Large intestine (tissue), 3 donors: Measurements from ENCODE around the gene ARFGAP2. TPM values are rescaled to one million over a fixed set of nuclear protein-coding genes. Genes with fewer than 3 reads are reported as not detected.

Experiments used
- DNase-seq, 2 donors: peaks; one replicate each; pipeline versions ENCODE4 v3.0.0 to v3.0.0-alpha.2; 2013
- H3K27ac ChIP-seq: one replicate; pipeline ENCODE4 v1.5.1; 2013; ENCODE audit warnings: low read length
- H3K27me3 ChIP-seq: 2 replicates; pipeline ENCODE4 v1.6.1; 2013; ENCODE audit warnings: low read length; ENCODE audit not compliant: control insufficient read depth, insufficient read depth
- H3K36me3 ChIP-seq: 2 replicates; pipeline ENCODE4 v1.6.1; 2013; ENCODE audit warnings: low read length; ENCODE audit not compliant: control insufficient read depth, insufficient read depth
- H3K4me1 ChIP-seq: one replicate; pipeline ENCODE4 v1.6.1; 2013; ENCODE audit warnings: low read length; ENCODE audit not compliant: control insufficient read depth, insufficient read depth
- H3K4me3 ChIP-seq: one replicate; pipeline ENCODE4 v1.5.1; 2013; ENCODE audit warnings: low read length
- H3K9me3 ChIP-seq: one replicate; pipeline ENCODE4 v1.6.1; 2013; ENCODE audit warnings: mild to moderate bottlenecking, low read depth, low read length, moderate library complexity; ENCODE audit not compliant: control insufficient read depth
- WGBS: methylation state at CpG from one replicate; pipeline ENCODE4 v1.1.5; 2013; ENCODE audit warnings: low lambda C conversion rate; ENCODE audit not compliant: insufficient coverage; 5-methylcytosine and 5-hydroxymethylcytosine counted together
- polyA plus RNA-seq: library from polyadenylated mRNA; unstranded; fragments of 120-200 nt; gene quantifications from one replicate; pipeline ENCODE4 v1.2.1, GENCODE V29; 2013

The ARFGAP2 gene
- polyA plus RNA-seq, 1 donor: 74.8 TPM

DNA sequence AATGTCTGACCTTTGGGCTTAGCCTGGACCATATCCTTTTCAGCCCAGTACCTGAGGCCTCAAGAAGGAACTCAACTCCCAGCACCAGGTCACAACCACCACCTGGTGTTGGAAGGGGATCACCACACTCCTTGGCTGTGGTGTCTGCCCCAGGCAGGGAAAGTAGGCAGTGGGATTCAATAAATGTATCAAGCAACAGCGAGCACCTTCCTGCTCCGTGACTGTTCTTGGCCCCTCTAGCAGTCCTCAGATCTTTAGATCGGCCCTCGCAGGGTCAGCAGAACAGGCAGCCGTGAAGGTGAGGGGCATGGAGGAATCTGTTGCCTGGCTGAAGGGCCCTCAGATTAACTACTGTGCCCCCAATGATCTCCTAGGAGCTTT is 15.9 kb downstream of the ARFGAP2 start:
- peaks cover 66% of the 10 kb centered on the region for H3K36me3 ChIP-seq

DNA sequence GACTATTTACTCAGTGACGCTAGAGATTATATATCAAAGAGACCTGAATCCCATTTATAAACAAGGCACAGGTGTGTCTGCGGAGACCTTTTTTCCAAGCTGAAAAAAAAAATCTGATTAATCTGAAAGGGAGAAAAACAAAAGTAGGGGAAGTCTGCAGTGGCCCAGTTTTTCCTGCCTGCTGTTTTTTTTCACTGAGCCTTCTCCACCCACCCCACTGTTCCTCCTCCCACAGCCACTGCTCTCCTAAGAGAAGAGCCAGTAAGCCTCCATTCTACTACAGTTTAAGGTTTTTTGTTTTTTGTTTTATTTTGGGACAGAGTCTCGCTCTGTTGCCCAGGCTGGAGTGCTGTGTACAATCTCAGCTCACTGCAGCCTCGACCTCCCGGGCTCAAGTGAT is 18.4 kb downstream of the ARFGAP2 start:
- no peak overlapping the region for H3K27ac ChIP-seq
- peaks cover 52% of the 10 kb centered on the region for H3K36me3 ChIP-seq
- 20% methylated on average over 1 of the region's 5 CpGs for WGBS
- peaks cover 2% of the 10 kb centered on the region for H3K4me1 ChIP-seq
- H3K4me3 ChIP-seq: no peak overlapping the region
- no peak for DNase-seq
- H3K9me3 ChIP-seq: peaks cover 3% of the 10 kb centered on the region
- no peaks in the 10 kb centered on the region for H3K27me3 ChIP-seq

More for the DNA sequence above, 15.9 kb downstream of the ARFGAP2 start:
- no peak for DNase-seq
- Histone ChIP-seq H3K9me3 (peaks cover 3% of the 10 kb centered on the region), H3K4me1 (no peaks in the 10 kb centered on the region), H3K27ac (no peak overlapping the region), H3K4me3 (no peak overlapping the region), H3K27me3 (no peaks in the 10 kb centered on the region)
- WGBS: no CpG with 5 or more reads among the region's 5 CpGs

DNA sequence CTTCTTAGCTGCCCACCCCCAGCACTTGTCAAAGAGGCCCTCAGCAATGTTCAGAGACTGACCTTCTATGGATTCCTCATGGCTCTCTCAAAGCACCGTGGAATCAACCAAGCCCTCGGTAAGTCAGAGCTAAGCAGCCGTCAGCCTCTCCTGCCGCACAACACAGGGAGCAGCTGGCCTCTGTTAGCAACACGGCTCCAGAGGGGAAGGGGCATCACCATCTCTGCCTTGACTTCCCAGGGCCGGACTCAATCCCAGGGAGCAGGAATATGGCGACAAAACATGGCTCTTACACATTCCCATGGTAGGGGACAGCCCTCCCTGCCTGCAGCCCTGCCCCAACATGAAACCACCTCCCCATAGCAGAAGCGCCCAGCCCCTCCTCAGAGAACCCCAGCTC is 18.9 kb downstream of the ARFGAP2 start:
- peaks cover 3% of the 10 kb centered on the region for H3K9me3 ChIP-seq
- H3K4me1 ChIP-seq: peaks cover 2% of the 10 kb centered on the region
- no peak overlapping the region for H3K4me3 ChIP-seq
- peaks cover 51% of the 10 kb centered on the region for H3K36me3 ChIP-seq
- no peak for DNase-seq
- no peak overlapping the region for H3K27ac ChIP-seq
- H3K27me3 ChIP-seq: no peaks in the 10 kb centered on the region
- no CpG with 5 or more reads among the region's 8 CpGs for WGBS

DNA sequence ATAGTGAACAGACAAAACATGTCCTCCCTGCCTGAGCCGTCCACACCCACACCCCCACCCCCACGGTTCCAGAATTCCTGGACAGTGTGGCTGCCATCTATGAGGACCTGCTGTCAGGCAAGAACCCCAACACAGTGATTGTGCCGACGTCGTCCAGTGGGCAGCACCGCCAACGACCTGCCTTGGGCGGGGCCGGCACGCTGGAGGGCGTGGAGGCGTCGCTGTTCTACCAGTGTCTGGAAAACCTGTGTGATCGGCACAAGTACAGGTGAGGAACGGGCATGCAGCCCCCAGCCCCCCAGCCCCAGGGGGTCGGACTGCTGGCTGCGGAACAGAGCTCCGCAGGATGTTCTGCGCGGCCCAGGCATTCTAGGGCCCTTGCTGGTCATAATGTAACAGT is 19.7 kb downstream of the ARFGAP2 start:
- no peaks in the 10 kb centered on the region for H3K27me3 ChIP-seq
- H3K36me3 ChIP-seq: peaks cover 42% of the 10 kb centered on the region
- H3K4me3 ChIP-seq: no peak overlapping the region
- H3K27ac ChIP-seq: no peak overlapping the region
- peaks cover 2% of the 10 kb centered on the region for H3K4me1 ChIP-seq
- DNase-seq: no peak
- no CpG with 5 or more reads among the region's 20 CpGs for WGBS
- H3K9me3 ChIP-seq: peaks cover 3% of the 10 kb centered on the region

DNA sequence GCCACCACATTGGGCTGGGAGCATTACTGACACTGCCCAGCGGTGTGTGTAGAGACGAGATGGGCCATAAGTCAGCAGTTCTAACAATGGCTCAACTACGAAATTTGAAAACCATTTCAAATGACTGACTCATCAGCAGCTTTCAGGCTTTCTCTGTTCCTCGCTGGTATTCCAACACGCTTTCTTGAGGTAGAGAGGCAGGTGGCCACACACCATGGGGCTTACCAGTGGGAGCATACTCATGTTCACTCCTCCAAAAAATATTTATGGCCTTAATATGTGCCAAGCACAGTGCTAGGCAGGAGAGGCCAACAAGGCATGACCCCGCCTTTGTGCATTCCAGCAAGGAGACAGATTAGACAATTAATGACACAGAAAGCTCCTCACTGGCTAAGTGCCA is 20.3 kb downstream of the ARFGAP2 start:
- Histone ChIP-seq H3K27me3 (no peaks in the 10 kb centered on the region), H3K4me3 (no peak overlapping the region), H3K27ac (no peak overlapping the region), H3K4me1 (peaks cover 2% of the 10 kb centered on the region), H3K36me3 (peaks cover 37% of the 10 kb centered on the region), H3K9me3 (peaks cover 3% of the 10 kb centered on the region)
- DNase-seq: no peak
- no CpG with 5 or more reads among the region's 6 CpGs for WGBS

DNA sequence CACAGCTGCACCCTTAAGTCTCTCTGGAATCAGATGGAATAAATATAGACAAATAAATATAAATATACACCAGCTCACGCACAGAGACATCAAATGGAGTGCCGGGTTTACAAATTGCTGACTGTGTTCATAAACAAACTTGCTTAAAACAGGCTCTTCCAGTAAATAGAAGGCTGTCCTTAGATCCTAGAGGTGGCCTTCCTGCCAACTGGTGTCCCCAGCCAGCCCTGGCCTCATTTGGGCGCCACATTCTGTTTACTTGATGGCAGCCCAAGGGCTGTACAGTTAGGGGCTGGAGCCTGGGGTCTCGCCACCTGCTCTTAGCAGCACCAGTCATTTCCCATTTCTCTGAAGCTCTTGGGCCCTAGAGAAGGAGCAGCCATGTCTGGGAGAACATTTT is 20.8 kb downstream of the ARFGAP2 start:
- Histone ChIP-seq H3K4me1 (peaks cover 2% of the 10 kb centered on the region), H3K36me3 (peaks cover 33% of the 10 kb centered on the region), H3K4me3 (no peak overlapping the region), H3K27me3 (no peaks in the 10 kb centered on the region), H3K9me3 (peaks cover 3% of the 10 kb centered on the region), H3K27ac (no peak overlapping the region)
- no peak for DNase-seq
- no CpG with 5 or more reads among the region's 4 CpGs for WGBS

DNA sequence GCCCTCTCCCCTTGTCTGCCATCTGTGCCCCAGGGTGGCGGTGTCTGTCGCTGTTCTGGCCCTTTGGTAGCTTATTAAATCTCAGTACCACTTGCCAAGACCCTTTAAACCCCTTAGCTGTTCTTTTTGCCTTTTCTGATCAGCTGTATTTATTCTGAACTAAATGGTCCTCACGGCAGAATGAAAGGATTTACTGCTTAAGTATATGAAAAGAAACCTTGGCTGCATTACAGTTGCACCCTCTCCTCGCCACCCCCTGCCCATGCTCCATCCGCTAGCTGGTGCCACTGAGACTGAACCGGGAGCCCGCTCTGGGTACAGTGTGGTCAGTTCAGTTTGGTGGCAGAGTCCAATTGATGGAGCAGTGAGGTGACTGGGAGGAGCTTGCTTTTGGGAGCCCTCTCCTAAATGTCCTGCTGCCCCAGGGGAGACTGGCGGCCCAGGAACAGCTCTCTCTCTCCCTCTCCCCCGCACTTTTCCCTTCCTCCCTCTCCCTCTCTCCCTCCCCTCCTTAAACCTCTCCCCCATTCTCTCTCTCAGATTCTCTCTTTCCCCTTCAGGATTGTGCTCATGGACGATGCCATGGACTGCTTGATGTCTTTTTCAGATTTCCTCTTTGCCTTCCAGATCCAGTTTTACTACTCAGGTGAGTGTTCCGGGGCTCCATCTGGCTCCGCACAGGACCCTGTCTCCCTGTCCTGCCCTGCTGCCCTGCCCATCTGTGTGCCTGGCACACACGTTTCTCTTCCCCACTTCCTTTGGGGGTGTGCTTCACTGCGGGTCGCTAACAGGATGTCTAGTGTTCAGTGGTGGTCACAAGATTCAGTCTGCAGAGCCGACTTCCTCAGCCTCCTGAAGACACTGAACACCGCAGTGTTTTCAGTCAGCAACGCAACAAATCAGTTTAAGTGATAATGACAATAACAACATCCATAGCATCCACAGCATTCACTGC is 21.8 kb downstream of the ARFGAP2 start:
- 100% methylated on average over 2 of the region's 18 CpGs for WGBS
- no peak for DNase-seq
- Histone ChIP-seq H3K36me3 (peaks cover 33% of the 10 kb centered on the region), H3K4me3 (no peak overlapping the region), H3K4me1 (peaks cover 2% of the 10 kb centered on the region), H3K27ac (no peak overlapping the region), H3K9me3 (peaks cover 3% of the 10 kb centered on the region), H3K27me3 (no peaks in the 10 kb centered on the region)

DNA sequence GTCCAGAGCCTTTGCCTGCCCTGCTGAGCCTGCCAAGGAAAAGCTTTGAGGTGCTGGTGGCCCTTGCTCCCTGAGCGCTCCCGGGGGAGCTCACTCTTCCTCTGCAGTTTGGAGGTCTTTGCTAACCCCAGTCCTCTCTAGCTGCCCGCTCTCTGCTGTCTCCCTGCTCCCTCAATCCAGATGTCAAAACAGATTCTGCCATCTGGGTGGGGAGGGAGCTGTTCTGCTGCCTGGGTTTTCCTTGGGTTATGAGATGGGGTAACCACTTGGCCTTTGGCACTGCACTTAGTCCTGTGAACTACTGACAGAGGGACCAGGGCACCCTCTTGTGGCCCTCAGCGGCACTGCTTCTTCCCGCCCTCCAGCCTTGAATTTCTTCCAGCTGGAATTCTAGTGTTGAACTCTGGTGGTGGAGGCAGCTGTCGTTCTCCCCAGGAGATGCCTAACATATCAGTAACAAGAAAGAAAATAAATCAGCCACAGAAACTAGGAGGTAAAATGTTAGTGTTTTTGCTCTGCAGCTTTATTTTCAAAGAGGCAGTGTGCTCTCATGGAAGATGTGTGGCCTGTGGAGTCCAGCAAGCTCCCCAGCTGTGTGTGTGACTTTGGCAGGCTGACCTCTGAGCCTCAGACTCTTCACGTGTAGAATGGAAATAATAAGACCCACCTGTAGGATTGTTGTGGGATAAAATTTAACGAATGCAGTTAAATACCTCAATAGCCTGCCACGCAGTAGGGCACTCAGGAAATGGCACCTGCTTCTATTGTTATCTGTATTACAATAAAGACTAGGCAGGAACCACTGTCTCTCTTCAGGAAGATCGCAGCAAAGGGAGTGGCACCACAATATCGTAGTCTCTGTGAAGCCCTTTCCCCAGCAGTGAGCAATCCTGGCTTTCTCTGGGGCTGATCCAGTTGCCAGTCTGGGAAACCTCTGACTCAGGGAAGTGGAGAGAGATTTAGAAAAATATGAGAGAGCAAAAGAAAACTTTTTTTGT is 23.4 kb downstream of the ARFGAP2 start:
- peaks cover 2% of the 10 kb centered on the region for H3K4me1 ChIP-seq
- H3K36me3 ChIP-seq: peaks cover 29% of the 10 kb centered on the region
- WGBS: 80% methylated on average over 1 of the region's 11 CpGs
- no peak overlapping the region for H3K27ac ChIP-seq
- peaks cover 3% of the 10 kb centered on the region for H3K9me3 ChIP-seq
- H3K27me3 ChIP-seq: no peaks in the 10 kb centered on the region
- no peak overlapping the region for H3K4me3 ChIP-seq
- DNase-seq: peak; percentile 73 to 77

DNA sequence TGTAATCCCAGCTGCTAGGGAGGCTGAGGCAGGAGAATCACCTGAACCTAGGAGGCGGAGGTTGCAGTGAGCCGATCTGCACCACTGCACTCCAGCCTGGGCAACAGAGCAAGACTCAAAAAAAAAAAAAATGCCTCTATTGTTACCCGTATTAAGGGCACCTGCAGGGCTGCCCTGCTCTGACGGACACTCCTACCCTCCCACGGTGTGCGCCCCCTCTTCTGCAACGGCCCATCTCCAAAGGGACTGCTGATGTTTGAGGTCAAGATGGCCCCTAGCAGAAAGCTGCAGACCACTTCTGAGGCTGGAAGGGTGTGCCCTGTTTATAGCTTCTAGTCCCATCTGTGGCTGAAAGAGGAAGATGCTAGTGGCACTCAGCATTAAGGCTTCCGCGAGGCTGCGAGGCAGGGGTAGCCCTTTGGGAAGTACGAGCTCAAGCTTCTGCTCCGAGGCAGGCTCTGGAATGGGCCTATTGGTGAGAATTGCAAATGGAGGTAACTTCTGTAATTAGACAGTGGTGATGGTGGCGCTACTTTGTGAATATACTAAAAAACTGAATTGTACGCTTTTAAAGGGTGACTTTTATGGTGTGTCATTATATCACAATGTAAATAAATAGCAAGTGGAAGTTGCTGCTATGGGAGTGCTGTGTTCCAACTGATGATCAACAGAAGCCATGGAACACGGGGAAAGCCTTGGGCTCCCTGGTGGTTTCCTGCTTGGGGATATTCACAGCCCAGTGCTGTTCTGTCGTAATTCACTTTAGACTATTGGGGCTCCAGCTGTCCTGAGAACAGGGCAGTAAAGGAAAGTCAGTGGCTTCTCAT is 24.3 kb downstream of the ARFGAP2 start:
- no peak overlapping the region for H3K4me3 ChIP-seq
- no peak for DNase-seq

More for the DNA sequence above, 24.3 kb downstream of the ARFGAP2 start:
- Histone ChIP-seq H3K9me3 (peaks cover 3% of the 10 kb centered on the region), H3K27me3 (no peaks in the 10 kb centered on the region), H3K27ac (no peak overlapping the region), H3K36me3 (peaks cover 29% of the 10 kb centered on the region), H3K4me1 (peaks cover 2% of the 10 kb centered on the region)
- 80% methylated on average over 1 of the region's 16 CpGs for WGBS
